Retina (tissue), 1 donor: ENCODE results near the gene FEZF2.
A peak's percentile ranks its signal among the peaks of the same experiment; 100 is the strongest.

Experiments
- DNase-seq: peaks from one replicate; pipeline ENCODE4 v3.0.0-alpha.2; 2016

Gene FEZF2

DNA sequence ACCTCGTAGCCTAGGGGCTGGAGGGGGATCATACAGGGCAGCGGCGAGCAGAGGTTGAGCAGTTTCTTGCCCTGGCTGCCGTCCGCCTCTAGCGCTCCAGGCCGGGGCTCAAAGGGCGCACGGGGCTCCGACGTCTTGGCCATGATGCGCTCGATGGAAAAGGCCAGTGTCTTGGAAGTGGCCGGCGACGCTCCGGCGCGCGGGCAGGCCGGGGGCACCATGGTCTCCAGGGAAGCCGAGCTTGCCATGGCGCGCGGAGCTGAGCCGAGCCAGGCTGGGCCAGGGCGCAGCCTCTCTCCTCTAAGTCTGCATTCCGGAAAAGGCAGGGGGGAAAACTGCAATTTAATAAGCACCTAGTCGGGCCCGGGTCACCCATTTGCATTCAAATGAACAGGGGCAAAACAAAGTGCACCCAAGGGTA, 719 bp downstream of the FEZF2 start:
- DNase-seq: peak; percentile 86

DNA sequence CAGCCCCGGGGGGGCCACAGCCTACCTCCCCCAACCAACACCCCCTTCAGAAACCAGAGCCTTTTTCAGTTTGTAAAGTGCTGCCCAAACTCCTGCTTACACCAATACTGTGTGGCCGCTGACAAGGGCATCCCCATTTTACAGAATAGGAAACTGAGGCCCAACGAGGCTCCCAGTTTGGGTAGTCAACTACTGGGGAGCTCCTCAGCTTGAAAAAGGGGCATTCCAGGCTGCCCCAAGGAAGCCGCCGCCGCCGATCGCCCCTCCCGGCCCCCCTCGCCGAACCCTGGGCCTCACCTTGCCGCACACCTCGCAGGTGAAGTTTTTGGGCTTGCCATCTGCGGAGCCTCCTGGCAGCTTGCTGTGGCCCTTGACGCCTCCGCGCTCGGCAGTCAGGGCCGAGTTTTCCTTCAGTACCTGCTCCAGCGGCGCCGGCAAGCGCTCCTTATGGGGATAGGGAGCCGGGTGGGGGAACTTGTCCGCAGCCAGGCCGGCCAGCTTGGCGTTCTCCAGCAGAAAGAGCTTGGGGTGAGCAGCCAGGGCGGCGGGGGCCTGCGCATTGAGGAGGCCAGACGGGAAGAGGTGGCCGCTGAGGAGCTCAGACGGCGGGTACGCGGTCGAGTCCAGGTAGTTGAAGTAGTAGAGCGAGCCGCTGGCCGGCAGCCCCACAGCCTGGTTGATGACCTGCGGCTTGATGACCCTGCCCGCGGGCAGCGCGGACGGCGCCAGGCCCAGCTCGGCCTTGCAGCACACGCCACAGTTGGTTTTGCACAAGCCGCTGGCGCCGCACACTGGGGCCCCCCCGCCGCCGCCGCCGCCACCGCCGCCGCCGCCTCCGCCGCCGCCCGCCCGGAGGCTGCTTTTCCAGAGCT, 1.4 kb downstream of the FEZF2 start:
- DNase-seq: peak; percentile 76

- peak; percentile 79 for DNase-seq
Measured at GRCh38 chr3:62370858-62371719, 2.3 kb downstream of the FEZF2 start.

GRCh38 chr3:62370112-62370857, 3.1 kb downstream of the FEZF2 start:
- peak; percentile 94 for DNase-seq

GRCh38 chr3:62369476-62369743, 3.9 kb downstream of the FEZF2 start:
- DNase-seq: no peak

DNA sequence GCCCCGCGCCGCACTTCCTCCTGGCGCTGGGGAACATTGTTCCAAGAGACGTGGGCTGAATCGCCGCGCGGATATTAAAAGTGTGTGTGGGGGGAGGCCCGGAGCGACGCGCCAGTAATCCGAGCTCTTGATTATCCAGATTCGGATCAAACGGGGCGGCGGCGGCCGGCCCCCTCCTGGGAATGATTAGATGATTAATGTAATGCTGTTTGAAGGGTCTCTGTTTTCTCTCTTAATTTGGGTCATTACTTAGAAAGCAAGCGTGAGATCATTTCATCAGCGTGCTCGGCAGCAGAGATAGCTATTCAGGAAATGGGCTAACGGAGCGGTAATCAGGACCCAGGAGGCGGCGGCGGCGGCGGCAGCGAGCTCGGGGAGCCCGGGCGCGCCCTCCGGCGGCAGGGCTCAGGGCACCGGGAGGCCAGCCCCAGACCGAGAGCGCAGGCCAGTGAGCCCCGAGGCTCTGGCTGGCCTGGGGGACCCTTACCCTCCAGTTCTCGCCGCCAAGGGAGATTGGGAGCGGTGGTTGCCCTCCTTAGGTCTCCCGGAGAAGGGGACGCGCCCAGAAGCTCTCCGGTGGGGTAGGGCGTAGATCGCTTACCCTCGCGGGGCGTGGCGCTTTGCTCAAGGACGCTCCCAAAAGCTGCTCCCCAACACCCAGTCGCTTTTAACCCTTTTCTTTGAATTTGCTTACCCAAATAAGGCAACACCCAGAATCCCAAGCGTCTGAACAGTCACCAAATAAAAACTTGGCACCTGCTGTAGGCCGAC, 4.5 kb downstream of the FEZF2 start:
- peak; percentile 93 for DNase-seq

DNA sequence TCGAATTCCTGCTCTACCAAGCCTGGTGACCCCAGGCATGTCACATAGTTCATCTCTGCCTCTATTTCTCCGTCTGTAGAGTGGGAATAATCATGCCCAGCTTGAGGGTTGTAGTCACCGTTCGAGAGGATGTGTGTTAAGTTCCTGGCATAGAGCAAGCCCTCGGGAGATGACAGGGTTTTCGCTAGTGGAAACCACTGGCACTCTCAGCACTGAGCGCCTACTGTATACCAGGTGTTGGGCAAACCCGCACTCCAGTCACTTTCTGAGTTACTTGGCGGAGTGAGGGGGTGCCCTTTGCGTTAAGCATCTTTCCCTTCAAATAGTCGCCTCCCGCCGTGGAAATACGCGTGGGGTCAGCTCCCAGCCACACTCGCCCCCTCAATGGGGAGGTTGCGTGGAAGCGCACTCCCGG, 5.1 kb downstream of the FEZF2 start:
- no peak for DNase-seq

DNA sequence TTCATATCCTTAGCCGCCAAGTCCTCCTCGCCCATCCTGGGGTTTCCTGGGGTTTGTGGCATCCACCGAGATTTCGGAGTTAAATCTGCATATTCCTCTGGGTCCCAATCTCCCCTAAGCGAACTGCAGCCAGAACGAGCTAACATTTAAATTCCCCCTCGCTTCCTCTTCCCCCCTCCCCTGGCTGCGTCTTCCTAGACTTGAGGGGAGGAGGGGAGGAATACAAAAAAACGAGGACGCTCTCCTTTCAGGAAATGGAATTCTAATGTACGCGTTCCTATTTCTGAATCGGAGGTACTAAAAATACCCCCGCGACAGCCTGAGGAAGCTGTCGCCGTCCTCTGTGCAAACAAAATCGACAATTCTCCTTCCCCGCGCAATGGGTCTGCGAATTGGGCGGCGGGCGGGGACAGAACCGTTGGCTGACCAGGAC, 5.6 kb downstream of the FEZF2 start:
- DNase-seq: peak; percentile 74

DNA sequence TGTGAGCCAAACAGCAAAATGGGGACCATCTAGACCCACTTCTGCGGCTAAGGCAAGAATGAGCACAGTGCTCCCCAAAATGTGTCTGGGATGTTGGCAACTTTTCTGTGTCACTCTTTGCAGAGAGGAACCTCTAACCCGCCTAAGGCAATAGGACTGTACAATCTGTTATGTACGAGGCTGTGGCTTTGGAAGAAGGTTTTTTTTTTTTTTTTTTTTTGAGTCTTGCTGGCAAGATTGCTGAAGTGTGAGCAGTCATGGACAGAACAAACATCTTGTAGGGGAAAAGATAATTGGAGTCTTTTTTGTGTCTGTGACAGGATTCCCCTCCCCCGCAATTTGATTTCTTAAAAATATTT, 7.2 kb downstream of the FEZF2 start:
- DNase-seq: peak; percentile 60

GRCh38 chr3:62365391-62366125, 7.8 kb downstream of the FEZF2 start:
- DNase-seq: peak; percentile 83

- DNase-seq: no peak
Measured at GRCh38 chr3:62364191-62364590, 9.2 kb downstream of the FEZF2 start.

DNA sequence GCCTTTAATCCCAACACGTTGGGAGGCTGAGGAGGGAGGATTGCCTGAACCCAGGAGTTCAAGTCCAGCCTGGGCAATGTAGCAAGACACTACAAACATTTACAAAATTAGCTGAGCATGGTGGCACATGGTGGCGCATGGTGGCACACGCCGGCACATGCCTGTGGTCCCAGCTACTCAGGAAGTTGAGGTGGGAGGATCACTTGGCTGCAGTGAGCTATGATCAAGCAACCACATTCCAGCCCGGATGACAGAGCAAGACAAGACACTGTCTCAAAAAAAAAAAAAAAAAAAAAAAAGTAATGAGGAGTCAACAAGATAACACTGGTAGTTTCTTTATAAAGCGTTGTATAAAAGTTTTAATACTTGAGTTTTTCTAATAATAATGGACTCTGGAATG, 10.1 kb downstream of the FEZF2 start:
- DNase-seq: no peak

- DNase-seq: no peak
Measured at GRCh38 chr3:62361824-62362223, 11.5 kb downstream of the FEZF2 start.

DNA sequence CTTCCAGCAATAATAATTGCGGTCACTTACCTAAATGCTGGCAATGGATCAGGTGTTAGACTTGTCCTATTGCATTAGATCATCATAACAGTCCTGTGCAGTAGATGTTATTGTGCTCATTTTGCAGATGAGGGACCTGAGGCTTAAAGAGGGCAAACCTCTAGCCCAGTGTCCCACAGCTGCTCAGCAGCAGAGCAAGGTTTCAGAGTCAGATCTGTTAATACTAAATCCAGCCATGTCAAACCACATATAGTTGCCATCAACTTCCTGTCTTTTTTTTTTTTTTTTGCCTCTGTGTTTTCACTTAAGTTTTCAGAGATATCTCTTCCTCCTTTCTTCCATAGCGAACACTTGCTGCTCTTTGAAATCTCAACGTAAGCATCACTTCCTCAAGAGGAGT, 12.1 kb downstream of the FEZF2 start:
- DNase-seq: no peak

DNA sequence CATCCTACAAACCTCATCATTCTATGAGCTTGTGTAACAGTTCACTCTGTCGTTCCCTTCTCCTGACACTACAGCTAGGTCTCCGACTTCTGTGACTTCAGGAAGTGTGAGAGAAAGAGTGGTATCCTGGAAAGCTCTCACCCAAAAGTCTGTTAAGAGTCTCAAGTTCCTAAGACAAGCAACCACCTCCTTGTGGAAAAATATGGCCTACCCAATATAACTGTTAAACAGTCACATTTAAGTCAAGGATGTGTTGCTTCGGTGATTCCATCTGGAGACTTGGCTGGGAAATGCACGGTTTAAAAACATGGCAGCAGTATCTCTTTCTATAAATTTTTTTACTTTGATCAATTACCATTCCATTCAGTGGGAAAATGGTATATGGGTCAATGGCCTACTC, 13.8 kb downstream of the FEZF2 start:
- no peak for DNase-seq

GRCh38 chr3:62356356-62356755, 17.0 kb downstream of the FEZF2 start:
- no peak for DNase-seq

- no peak for DNase-seq
Measured at GRCh38 chr3:62355703-62356102, 17.6 kb downstream of the FEZF2 start.

DNA sequence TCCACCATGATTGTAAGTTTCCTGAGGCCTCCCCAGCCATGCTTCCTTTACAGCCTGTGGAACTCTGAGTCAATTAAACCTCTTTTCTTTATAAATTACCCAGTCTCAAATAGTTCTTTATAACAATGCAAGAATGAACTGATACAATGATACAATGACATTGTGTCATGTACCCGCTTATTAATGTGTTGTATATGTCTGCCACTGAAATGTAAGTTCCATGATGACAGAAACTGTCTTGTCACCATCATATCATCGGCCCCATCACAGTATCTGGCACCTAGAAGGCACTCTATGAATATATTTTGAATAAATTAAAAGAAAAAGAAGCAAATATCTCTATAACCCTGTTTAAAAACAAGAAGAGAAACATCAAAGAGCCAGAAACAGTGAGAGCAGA, 29.6 kb downstream of the FEZF2 start:
- no peak for DNase-seq

- DNase-seq: no peak
Measured at GRCh38 chr3:62335196-62335595, 38.2 kb downstream of the FEZF2 start.

GRCh38 chr3:62332835-62333244, 40.5 kb downstream of the FEZF2 start:
- DNase-seq: no peak

DNA sequence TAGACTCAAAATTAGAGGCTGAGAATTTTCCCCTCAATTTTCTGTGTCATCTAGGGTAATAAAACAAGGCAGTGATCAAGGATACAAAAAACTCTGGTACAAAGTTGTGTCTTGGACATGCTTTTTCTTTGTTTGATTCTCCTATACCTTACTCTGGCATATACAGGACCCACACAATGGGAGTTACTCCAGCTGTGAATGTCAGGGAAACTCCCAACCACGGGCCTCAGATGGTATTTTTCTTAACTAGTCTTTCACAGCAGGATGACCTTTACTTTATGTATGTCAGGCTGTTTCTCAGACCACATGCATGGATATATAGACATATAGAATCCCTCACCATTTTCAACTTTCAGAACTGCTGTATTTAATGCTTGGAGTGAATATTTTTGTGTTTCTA, 41.3 kb downstream of the FEZF2 start:
- DNase-seq: no peak

DNA sequence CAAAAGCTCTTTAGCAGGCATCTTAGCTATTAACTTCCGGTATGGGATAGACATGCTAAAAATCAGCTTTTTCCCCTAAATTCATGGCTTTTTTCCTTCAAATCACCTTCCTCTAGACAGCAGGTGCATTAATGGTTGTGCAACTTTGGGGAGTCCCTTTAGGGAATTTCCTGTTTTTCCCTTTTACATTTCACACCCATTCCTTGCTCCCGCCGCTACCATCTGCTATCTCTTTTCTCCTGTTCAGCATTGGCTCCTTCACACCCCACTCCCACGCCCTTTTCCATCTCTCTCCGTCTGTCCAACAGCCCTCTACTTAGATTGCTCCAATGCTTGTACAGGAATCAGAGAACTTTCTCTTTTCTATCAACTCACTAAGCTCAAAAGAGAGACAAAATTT, 43.4 kb downstream of the FEZF2 start:
- DNase-seq: no peak
